Retinal pigment epithelial cell (primary cell): ENCODE data around the gene ADRA1B.
A peak's percentile ranks its signal among the peaks of the same experiment; 100 is the strongest.

ENCODE experiments used
- DNase-seq: peaks from one replicate; pipeline ENCODE4 v3.0.0-alpha.2; 2010; ENCODE audit warnings: low read depth
- H3K4me3 ChIP-seq: 2 replicates; pipeline ENCODE4 v1.5.1; 2011; ENCODE audit warnings: mild to moderate bottlenecking, low read length, control low read depth, moderate library complexity
- CTCF ChIP-seq: conservative IDR thresholded peaks from 2 replicates; pipeline ENCODE4 v1.5.1; 2011; ENCODE audit warnings: low read depth, low read length, control low read depth, inconsistent platforms

The ADRA1B gene

GRCh38 chr5:160018945-160019625, 102.8 kb downstream of the ADRA1B start:
- no peak for DNase-seq
- H3K4me3 ChIP-seq = no peak overlapping the region
- TF ChIP-seq CTCF = no peak

GRCh38 chr5:160020266-160020770, 104.0 kb downstream of the ADRA1B start:
- no peak for DNase-seq
- no peak for TF ChIP-seq CTCF
- no peak overlapping the region for H3K4me3 ChIP-seq

GRCh38 chr5:160020964-160021363, 104.7 kb downstream of the ADRA1B start:
- TF ChIP-seq CTCF = no peak
- DNase-seq = no peak
- H3K4me3 ChIP-seq = no peak overlapping the region

GRCh38 chr5:160021831-160022446, 105.7 kb downstream of the ADRA1B start:
- TF ChIP-seq CTCF = peak; percentile 81
- H3K4me3 ChIP-seq = no peak overlapping the region
- DNase-seq = no peak
